Myocyte (in vitro differentiated cells): ENCODE measurements around the gene BTN1A1. TPM values are rescaled to one million over a fixed set of nuclear protein-coding genes. Genes with fewer than 3 reads are reported as not detected.

ENCODE experiments used
- DNase-seq: peaks from one replicate; pipeline ENCODE4 v3.0.0-alpha.2; 2012; ENCODE audit warnings: low read depth
- total RNA-seq: library from RNA; depleted of rRNA; stranded (reverse); fragments of >200 nt; gene quantifications from 2 replicates; pipeline ENCODE4 v1.2.3, GENCODE V29; 2014

BTN1A1 gene
- total RNA-seq, 1 donor from 2014 or later = not detected

DNA sequence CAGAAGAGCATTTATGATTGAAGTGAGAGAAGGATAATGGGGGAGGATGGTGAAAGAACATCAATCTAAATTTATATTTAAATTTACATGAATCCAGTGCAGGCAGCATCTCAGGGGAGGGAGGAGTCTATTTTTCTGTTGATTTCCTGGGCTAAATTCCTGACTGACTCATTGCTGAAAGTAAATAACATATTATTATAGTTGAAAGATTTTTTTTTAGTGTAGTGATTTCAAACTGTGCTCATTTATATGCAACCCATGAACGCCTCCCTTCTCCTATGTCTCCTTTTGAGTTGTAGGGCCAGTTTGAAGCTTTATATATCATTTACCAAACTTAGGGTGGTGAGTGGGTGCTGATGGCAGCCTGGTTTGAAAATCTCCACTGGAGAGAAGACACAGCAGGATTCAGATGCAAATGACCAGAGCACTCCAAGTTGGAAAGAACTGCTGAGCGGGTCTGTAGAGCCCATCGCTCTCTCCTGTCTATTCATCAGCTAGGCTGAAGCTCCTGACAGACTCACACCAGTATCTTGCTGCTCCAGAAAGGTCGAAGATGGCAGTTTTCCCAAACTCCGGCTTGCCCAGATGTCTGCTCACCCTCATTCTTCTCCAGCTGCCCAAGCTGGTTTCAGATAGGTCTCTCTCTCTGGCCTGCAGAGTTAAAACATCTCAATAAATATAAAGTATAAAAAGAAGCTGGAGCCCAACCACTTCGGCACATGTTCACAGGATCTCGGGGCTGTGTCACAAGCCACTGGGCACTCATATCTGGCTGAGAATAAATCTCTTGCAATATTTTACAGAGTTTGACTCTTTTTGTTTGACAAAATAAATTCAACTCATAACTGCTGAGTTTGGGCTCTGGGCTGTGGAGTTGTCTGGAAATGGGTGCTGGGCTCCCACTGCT lies 24.0 kb upstream of the BTN1A1 start:
- no peak for DNase-seq

GRCh38 chr6:26476896-26477295 lies 23.2 kb upstream of the BTN1A1 start:
- no peak for DNase-seq

- no peak for DNase-seq
Observed at GRCh38 chr6:26477426-26477825, 22.7 kb upstream of the BTN1A1 start.

DNA sequence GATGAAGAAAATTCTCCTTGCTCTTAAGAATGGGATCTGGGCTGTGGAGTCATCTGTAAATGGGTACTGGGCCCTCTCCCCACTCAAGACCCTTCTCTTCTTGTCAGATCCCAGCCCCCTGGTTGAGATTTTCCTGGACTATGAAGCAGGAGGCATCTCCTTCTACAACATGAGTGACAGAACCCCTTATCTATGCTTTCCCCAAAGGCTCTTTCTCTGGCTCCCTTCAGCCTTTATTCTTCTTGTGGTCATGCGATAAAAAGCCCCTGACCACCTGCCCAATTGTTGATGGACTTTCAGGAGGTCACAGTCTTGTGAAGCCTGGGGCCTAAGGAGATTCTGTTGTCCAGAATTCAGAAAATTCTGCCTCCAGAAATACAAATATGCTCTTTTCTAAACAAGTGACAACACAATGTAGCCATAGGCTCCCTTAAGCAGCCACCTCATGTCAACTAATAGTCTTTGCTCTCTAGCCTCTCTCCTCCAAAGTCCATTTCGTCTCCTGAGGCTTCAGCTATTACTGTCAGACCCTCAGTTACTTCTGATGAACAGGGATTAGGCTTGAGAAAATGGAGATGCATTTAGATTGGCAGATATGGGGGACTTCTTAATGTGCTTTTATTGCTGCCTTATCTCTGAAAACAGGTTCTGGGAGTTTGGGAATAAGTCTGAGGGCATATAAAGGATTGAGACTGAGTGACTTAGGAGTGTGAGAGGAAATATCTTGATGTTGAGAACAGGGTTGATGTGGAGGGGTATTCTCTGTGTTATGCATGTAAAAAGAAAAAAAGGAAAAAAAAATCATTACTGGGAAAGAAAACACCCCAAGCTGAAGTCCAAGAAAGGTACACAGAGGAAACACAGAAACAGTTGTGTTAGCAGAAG lies 21.8 kb upstream of the BTN1A1 start:
- no peak for DNase-seq

DNA sequence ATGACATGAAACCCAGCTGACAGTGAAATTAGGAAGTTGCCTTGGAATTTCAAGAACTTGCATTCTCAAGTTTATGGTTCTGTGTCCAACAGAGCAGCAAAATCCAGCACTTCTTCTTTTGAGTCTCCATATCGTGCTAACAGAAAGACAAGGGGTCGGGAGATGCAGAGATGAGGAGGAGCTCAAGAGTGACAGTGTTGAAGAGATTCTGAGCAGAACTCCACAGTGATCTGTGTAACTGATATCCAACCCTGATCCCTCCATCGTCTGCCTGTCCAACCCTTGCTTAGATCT lies 21.2 kb upstream of the BTN1A1 start:
- no peak for DNase-seq

- no peak for DNase-seq
Observed at GRCh38 chr6:26482338-26482737, 17.8 kb upstream of the BTN1A1 start.

- DNase-seq = no peak
Observed at GRCh38 chr6:26483727-26484126, 16.4 kb upstream of the BTN1A1 start.

DNA sequence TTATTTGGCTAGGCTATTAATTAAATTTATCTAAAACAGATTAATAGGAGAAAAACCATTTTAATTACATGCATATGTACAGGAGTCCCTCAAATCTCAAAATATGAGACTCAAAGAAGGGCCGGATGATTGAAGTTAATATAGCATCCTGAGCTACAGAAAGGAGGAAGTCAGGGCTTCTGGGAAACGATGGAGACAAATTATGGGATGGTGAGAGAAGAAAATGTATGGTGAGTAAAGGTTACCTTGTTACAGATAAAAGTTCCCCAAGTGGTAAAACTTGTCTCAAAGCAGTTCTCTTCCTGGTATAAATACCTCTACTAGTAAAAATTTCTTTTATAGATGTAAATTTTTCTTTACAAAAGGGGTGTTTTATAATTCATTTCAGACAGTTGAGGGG lies 15.9 kb upstream of the BTN1A1 start:
- DNase-seq = no peak

- DNase-seq = no peak
Observed at GRCh38 chr6:26485112-26485780, 14.9 kb upstream of the BTN1A1 start.

- DNase-seq = no peak
Observed at GRCh38 chr6:26486358-26486757, 13.7 kb upstream of the BTN1A1 start.

DNA sequence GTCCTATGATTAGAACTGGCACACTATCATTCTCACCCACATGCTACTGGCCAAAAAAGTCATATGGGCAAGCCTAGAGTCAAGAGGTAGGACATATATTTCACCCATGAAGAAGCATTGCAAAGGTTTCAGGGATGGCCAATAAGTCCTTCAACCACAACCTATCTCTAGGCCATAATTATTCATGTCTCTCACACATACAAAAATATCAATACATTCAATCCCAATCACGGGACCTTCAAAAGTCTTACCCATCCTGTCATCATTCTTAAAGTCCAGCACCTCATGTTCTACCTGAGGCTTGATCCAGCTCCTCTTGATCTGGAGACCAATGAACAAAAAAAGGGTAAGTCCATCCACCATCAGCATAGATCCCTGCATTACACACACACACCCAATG lies 12.6 kb upstream of the BTN1A1 start:
- no peak for DNase-seq

- no peak for DNase-seq
Observed at GRCh38 chr6:26489996-26490964, 9.8 kb upstream of the BTN1A1 start.

DNA sequence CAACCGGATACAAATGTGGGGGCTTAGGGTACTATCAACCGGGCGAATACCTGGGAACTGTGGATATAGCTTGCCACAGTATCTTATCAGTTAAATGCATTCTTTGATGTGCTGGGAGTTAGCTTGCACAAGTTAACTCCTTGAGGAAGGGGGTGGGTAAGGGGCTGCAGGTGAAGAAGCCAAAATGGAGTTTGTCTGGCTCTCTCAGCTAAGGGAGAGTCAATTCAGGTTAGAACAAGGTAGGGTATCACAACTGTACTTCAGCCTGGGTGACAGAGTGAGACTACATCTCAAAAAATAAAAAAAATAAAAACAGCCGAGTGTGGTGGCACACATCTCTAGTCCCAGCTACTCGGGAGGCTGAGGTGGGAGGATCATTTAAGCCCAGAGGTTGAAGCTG lies 8.5 kb upstream of the BTN1A1 start:
- DNase-seq = no peak

- DNase-seq = no peak
Observed at GRCh38 chr6:26493258-26493657, 6.8 kb upstream of the BTN1A1 start.

DNA sequence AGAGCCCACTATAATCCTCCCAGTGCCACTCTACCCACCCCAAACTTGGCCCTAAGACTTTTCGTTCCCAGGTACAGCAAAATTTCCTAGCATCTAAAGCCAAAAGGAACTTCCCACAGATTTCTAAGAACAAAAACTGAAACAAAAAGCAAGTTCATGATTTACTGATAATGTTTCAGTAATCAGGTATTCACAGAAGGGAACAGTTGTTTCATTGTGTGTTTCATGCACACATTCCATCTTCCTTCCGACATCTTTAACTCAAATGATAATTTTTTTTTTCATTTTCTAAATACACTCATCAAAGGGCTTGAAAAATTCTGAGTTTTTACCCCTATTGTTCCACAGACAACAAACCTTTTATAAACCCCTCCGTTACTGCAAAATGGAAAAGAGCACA lies 6.0 kb upstream of the BTN1A1 start:
- DNase-seq = no peak

GRCh38 chr6:26495281-26495680 lies 4.8 kb upstream of the BTN1A1 start:
- DNase-seq = no peak

- no peak for DNase-seq
Observed at GRCh38 chr6:26497610-26498009, 2.5 kb upstream of the BTN1A1 start.

DNA sequence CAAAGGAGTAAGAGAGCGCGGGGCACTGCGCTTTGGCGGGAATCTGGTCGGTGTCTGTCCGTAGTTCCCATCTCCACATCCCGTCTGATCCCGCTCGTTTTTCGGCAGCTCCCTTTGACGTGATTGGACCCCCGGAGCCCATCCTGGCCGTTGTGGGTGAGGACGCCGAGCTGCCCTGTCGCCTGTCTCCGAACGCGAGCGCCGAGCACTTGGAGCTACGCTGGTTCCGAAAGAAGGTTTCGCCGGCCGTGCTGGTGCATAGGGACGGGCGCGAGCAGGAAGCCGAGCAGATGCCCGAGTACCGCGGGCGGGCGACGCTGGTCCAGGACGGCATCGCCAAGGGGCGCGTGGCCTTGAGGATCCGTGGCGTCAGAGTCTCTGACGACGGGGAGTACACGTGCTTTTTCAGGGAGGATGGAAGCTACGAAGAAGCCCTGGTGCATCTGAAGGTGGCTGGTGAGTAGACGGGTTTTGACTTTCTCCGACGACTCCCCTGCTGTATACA lies 1.4 kb downstream of the BTN1A1 start:
- no peak for DNase-seq

DNA sequence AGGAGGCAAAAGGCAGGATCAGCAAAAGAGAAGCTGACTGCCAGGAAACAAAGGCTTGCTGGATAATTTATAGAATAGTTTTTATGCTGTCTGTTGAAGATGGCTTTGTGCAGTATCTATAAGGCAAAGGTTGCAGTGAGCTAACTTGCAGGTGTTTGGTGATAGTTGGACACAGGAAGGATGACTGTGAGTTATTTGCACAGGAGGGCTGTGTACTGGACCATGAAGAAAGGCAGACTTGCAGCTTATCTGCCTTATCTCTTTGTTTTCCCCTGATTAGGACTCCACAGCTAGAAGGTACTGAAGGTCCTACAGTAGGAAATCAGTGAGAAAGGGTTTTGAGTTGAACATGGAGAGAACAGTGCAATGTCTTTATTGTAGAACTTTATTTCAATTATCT lies 2.1 kb downstream of the BTN1A1 start:
- no peak for DNase-seq

DNA sequence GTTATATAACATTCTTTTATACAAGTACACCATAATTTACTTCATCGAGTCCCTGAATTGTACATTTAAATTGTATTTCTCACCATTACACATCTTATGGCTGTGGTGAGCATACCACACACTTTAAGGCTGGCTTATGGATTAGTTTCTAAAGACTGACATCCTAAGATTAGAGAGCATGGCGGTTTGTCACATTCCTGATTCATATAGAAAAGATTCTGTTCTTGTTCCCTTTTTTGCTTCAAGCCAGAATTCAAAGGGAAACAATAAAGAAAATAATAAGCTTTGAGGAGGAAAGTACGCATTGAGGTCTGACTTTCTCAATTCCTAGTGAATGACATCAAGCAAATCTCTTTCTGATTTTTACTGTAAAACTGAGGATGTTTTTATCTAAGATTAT lies 2.5 kb downstream of the BTN1A1 start:
- DNase-seq = no peak

DNA sequence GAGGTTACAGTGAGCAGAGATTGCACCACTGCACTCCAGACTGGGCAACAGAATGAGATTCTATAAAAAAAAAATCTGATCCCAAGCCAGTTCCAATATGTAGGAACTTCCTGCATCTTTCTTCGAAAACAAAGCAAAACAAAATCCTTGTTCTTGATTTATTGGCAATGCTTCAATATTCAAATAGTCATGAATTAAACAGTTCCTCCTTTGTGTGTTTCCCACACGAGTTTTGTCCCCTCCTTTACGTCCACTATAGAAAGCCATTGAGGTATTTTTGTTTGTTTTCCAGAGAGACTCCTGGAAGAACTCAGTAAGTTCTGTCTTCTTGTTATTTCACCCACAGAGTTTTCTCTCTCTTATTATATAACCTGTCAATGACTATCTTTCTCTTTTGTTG lies 7.6 kb downstream of the BTN1A1 start:
- DNase-seq = no peak
